Omental fat pad (tissue), 4 donors: Measurements from ENCODE around the gene CYSRT1. TPM values are rescaled to one million over a fixed set of nuclear protein-coding genes. Genes with fewer than 3 reads are reported as not detected.

ENCODE experiments used
- ATAC-seq: fragments of 150-250 bp; one replicate; pipeline ENCODE4 v1.9.1; 2016; ENCODE audit warnings: mild to moderate bottlenecking, moderate library complexity; ENCODE audit not compliant: low FRiP score
- DNase-seq: peaks from one replicate; pipeline ENCODE4 v3.0.0-alpha.2; 2019; ENCODE audit warnings: low spot score
- CTCF ChIP-seq, 3 donors: fragments of 450-650 bp; IDR thresholded peaks; one replicate each; pipeline ENCODE4 v1.5.1; 2016 to 2017; ENCODE audit warnings: antibody characterized with exemption in 3 of 3, mild to moderate bottlenecking in 3 of 3, moderate library complexity in 2 of 3
- total RNA-seq, 4 donors: library from RNA; depleted of rRNA; stranded (reverse); fragments of >200 nt; gene quantifications; one replicate each; pipeline ENCODE4 v1.1.0, GENCODE V29; 2016

CYSRT1 gene
- total RNA-seq, 4 donors from 2014 or later = 0.36 to 0.65 (median 0.38) TPM; not detected in 1

- no peak for TF ChIP-seq CTCF (IDR thresholded peaks at IDR 0.05)
- ATAC-seq = no peak
These were observed 22.4 kb downstream of the CYSRT1 start for GRCh38 chr9:137247135-137247915.

GRCh38 chr9:137247916-137248175, 22.9 kb downstream of the CYSRT1 start:
- ATAC-seq (no peak), DNase-seq (no peak)
- TF ChIP-seq CTCF (IDR thresholded peaks at IDR 0.05) = no peak

More at GRCh38 chr9:137247135-137247915, 22.4 kb downstream of the CYSRT1 start:
- no peak for DNase-seq

- DNase-seq = no peak
- no peak for ATAC-seq
- TF ChIP-seq CTCF (IDR thresholded peaks at IDR 0.05) = no peak
These were observed 25.6 kb downstream of the CYSRT1 start for GRCh38 chr9:137250329-137251193.

- no peak for DNase-seq
- ATAC-seq = no peak
- TF ChIP-seq CTCF (IDR thresholded peaks at IDR 0.05) = no peak
These were observed 26.2 kb downstream of the CYSRT1 start, which contains the start of gene STPG3 for GRCh38 chr9:137251194-137251461. Gene STPG3, plus strand, starts transcription at chr9:137251286. Its CDS starts 1 bp downstream, at chr9:137251287.

- no peak for TF ChIP-seq CTCF (IDR thresholded peaks at IDR 0.05)
- DNase-seq = no peak
- no peak for ATAC-seq
These were observed 26.7 kb downstream of the CYSRT1 start for GRCh38 chr9:137251490-137252268.

- no peak for DNase-seq
- ATAC-seq = no peak
- no peak for TF ChIP-seq CTCF (IDR thresholded peaks at IDR 0.05)
These were observed 27.9 kb downstream of the CYSRT1 start for GRCh38 chr9:137252555-137253506.
